IPS DF 19.7 (cell line): ENCODE data around the gene DNAH2.
A peak's percentile ranks its signal among the peaks of the same experiment; 100 is the strongest.

Experiments
- DNase-seq: peaks from one replicate; pipeline ENCODE4 v3.0.0-alpha.2; 2013; ENCODE audit warnings: low read depth, low spot score

The DNAH2 gene

DNA sequence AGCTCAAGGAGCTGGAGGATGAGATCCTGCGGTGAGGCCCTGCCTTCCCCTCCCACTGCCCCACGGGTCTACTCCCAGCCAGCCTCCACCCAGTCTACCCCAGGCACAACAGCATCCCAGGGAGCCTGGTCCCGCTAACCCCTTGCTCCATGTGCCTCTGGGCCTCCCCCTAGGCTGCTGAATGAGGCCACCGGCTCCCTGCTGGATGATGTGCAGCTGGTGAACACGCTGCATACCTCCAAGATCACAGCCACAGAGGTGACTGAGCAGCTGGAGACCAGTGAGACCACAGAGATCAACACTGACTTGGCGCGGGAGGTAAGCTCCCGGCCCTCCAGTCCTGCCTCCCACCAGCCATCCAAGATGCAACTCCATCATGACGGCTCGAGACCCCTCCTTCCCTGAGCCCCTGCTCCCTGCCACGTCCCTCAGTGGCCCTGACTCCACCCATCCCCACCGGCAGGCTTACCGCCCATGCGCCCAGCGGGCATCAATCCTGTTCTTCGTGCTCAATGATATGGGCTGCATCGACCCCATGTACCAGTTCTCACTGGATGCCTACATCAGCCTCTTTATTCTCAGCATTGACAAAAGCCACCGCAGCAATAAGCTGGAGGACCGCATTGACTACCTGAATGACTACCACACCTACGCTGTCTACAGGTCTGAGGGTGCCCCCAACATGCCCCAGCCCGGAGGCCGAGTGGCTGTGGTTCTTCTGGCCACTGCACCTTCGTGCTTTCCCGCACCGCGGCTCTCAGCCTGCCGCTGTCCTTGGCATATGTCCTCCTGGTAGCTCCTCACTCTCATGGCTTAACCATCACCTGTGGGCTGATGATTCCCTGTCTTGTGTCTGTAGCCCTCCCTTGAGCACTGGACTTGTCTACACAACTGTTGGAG is 101.5 kb downstream of the DNAH2 start:
- no peak for DNase-seq

DNA sequence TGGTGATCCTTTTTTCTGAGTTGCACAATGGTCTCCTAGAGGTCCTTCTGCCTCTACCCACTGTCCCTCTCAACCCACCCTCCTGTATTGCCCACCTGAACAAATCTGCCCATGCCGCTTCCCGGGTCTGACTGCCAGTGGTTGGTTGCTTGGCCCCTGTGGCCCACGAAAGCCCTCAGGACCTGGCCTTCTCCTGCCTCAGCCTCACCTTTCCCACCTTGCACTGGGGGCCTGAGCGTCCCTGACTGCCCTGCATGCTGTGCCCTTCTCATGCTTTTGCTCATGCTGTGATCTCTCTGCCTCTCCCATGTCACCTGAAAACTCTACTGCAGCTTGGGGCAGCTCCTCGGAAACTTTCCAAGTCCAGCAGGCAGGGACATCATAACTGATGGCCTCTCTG is 102.7 kb downstream of the DNAH2 start:
- no peak for DNase-seq

DNA sequence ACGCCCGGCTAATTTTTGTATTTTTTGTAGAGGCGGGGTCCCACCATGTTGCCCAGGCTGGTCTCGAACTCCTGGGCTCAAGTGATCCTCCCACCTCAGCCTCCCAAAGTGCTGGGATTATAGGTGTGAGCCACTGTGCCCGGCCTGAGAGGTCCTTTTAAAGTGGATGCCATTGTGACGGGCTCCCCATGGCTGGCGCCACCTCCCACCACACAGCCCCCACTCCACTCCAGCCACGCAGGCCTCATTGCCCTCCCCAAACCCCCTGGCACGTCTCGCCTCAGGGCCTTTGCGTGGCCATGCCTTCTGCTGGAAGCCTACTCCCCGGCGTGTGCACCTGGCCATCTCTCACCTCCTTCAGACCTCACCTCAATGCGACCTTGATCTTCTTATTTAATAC is 104.6 kb downstream of the DNAH2 start:
- DNase-seq = no peak

GRCh38 chr17:7823581-7824001 is 106.0 kb downstream of the DNAH2 start:
- DNase-seq = no peak

- DNase-seq = no peak
Observed at GRCh38 chr17:7824021-7824924, 106.7 kb downstream of the DNAH2 start.

DNA sequence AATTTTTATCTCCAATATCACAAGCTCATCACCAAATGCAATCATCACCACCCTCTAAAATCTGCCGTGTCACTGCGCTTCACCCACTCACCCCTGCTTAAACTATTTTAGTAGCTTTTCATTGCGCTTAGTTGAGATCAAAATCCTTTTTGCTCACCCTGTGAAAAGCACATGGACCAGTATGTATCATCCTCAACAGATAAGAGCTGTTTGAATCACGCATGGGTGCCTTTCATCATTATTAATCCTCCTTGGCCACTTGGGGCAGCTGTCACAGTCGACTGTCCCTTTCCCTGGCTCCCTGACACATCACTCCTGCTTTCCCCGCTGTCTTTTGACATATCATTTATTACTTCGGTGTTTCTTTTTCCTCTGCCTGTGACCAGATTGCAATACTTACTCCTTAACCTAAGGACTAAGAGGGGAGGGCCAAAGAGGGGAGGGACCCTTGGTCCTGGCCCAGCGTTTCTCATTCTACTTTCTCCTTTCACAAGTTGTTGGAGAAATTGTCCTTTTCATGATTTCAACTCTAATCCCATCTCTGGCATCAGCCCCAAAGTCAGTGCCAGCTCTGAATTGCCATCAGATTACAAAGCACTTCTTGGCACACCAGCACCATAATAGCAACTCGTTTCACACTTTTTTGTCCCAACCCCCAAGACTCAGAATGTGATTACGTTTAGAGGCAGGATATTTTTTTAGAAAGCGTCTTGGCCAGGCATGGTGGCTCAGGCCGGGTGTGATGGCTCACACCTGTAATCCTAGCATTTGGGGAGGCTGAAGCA is 107.9 kb downstream of the DNAH2 start:
- no peak for DNase-seq

DNA sequence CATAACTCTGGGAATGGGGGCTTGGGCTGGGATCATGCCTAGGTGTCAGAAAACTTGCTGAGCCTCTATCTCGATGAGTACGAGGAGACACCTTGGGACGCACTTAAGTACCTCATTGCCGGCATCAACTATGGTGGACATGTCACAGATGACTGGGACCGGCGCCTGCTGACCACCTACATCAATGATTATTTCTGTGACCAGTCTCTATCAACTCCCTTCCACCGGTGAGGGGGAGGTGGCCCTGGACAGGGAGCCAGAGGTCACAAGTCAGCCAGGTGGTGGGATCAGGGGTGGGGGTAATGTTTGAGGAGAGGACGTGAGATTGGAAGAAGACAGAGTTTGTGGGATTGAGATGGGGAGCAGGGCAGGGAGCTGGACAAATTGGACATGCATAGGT is 113.1 kb downstream of the DNAH2 start:
- no peak for DNase-seq

DNA sequence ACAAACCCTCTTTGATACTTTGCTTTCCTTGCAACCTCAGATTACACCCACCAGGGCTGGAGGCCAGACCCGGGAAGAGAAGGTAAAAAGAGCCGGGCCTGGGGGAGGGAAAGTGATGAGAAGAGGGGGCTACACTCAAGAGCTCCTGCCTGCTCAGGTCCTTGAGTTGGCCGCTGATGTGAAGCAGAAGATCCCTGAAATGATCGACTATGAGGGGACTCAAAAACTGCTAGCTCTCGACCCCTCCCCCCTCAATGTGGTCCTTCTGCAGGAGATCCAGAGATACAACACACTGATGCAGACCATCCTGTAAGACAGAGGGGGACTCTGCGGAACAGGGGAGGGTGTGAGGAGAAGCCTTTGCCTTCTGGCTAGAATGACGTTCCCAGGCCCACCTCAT is 113.7 kb downstream of the DNAH2 start:
- DNase-seq = no peak

DNA sequence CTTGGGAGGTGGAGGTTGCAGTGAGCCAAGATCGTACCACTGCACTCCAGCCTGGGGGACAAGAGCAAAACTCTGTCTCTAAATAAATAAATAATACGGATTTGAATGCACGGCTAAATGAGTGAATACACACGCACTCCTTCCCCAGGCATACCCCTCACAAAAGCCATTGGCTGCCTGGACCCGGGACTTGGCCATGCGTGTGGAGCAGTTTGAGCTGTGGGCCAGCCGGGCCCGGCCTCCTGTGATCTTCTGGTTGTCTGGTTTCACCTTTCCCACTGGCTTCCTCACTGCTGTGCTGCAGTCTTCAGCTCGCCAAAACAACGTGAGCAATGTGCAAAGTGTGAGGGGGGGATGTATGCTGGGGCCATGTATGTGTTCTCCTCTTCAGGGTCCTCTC is 114.9 kb downstream of the DNAH2 start:
- DNase-seq = no peak

DNA sequence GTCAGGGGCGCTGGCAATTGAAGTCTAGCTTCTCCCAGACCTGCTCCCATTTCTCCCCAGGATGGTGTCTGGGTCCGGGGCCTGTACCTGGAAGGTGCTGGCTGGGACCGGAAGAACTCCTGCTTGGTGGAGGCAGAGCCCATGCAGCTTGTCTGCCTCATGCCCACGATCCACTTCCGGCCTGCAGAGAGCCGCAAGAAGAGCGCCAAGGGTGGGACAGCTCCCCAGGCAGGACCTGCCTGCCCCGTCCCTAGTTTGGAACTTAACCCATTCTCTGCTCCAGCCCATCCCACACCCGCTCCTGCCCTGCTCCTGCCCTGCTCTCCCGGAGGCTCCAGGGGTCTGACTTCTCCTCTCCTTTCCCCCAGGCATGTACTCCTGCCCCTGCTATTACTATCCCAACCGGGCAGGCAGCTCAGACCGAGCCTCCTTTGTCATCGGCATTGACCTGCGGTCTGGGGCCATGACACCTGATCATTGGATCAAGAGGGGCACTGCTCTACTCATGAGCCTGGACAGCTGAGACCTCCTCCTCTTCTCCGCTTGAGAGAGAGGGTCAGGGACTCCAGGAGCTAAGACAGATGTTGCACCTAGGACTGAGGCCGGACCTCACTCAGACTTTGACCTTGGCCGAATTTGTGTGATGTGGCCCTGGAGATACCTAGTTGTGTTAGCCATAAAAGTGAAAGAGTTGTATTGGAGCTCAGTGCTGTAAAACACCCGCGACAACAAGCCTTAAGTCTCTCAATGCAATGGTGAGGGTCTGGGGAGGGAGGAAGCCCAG is 115.7 kb downstream of the DNAH2 start:
- DNase-seq = no peak

DNA sequence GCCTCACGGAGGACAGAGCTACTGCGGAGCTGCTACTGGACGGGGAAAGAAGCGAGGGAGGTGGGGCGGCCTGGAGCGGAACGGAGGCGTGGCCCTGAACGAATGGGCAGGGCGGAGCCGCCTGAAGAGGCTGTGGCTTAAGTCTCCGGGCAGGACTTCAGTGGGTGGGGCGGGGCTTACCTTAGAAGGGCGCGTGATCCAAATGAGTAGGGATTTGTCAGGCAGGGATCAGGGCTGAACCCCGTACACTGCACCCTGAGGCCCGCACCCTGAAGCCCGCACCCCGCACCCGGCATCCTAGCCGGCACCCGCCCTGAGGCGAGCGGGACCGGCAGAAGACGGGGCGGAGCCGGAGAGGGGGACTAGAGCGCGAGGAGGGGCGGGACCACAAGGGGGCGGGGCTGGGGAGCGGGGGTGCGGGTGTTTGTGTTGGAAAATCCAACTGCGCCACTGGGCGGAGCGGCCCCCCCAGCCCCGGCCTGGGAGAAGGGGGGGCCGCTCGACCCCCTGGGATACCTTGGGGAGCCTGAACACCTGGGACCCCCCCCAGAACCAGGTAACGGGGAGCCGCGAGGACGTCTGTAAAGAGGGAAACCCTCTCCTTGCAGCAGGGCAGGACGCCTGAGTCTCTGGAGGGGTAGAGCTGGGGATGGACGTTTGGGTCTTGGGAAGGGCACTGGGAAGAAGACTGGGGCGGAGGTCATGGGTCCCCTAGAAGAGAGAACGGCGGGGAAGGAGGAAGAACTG is 116.4 kb downstream of the DNAH2 start, which contains the start of gene KDM6B:
Gene KDM6B, plus strand, starts transcription at position 423 of the 747 bp plus-strand sequence. CDS start 11,338 bp downstream, outside the sequence.
- no peak for DNase-seq

- no peak for DNase-seq
Observed at GRCh38 chr17:7834542-7834956, 117.0 kb downstream of the DNAH2 start.

DNA sequence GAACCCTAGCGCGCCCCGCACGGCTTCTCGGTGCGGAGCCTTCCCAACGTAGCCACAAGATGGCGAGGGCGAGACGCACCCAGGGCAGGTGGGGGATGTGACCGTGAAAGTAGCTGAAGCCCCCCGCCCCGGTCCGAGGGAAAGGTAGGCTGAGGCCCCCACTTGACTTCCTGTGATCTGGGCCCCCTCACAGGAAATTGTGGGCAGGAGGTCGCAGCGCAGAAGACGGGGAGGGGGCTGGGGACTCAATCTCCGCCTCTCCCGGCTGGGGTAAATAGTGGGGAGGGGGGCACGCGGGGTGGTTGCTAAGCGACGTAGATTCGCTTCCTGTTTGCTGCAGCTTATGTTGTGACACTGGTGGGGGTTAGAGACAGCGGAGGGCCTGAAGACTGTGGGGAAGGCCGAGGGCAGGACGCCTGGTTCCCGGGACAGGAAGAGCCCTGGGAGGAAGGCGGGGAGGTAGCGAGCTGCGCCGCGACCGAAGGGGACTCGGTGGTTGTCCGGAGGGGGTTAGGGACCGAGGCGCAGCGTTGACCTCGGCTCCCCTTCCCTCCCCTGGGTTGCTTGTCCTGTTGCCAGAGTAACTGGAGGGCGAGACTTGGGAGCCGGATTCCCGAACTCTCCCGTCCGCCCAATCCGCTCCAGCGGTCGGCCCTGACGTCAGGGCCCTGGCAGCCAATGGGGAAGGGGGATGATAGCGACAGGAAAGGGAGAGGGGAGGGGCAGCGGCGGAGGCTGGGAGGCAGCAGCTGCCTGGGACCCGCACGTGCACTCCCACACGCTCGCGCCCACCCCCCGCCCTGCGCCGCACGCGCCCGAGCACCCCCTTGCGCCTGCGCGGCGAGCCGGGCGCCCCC is 117.6 kb downstream of the DNAH2 start:
- peak; percentile 93 for DNase-seq

DNA sequence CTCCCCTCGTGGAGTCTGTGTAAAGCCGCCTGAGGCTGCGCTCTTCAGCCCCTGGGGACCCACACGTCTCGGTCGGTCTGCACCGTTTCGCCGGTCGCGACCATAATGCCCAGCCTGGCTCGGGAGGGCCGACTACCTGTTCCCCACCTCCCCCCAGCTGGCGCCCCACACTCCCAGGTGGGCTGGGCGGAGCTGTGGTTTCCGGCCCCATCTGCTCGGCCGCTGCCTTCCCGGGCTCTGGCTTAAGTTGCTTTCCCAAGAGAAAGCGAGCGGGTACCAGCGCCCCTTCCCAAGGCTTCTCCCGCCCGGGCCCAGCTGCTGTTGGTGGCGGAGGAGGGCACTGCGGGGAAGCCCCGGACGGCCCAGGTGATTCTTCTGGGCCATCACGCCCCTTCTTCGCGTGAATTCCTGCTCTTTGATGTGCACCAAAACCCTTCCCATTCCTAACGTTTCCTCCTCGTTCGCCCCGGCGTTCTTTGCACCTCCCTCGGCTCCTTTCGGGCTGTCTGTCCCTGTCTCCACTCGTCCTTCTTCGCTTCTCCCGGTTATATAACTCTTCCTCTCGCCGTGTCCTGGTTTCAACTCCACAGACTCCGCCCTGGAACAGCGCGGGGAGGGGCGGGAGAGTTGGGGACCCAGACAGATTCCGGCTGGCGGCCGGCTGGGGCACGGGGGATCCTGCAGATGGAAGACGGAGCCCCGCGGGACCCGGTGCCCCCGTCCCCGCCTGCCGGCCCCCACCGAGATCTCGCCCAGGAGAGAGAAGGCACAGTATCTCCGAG is 118.5 kb downstream of the DNAH2 start:
- DNase-seq = no peak

DNA sequence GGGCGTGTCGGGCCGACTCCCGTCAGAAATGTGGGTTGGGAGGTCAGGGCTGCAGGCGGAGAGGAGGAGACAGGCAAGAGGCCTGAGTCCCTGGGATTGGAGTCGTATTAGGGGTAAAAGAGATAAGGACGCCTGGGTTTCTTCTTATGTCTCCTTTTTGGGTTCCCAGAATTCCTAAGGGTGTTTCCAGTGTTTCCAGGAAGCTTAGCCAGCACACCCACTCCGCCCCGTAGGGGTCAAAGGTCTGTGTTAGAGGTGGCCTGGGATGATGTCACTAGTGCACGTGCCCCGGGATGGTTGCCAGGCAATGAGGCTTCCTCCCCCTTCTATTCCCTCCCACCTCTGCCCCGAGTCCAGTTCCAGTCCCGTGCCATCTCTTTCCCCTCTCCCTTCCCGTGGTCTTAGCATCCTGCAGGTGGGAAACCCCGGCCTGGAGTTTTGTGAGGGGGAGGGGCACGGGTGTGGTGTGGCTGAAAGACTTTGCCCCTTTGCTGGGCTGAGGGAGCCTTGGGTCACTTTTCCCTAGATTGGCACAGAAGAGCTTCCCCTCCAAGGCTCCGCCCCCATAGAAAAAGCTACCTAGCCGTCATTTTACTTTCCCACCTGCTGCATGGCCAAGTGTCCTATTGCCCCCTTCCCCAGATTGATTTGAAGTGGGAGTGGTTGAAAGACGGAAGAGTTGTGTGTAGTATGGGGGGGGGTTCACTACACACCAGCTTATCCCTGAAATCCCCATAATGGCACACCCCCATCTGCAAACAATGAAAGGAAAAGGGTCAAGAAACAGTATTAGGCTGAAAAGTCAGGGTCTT is 119.3 kb downstream of the DNAH2 start:
- DNase-seq = peak; percentile 95

- no peak for DNase-seq
Observed at GRCh38 chr17:7837408-7838088, 120.0 kb downstream of the DNAH2 start.
